Measurements from ENCODE around the gene BNC2.

- no peak for TF ChIP-seq CTCF (conservative IDR thresholded peaks at IDR 0.05; ENCODE audit: low read length)
- TF ChIP-seq EZH2phosphoT487 (IDR thresholded peaks at IDR 0.05; ENCODE audit: borderline replicate concordance, low read depth, low read length) = no peak
These were observed 431 bp downstream of the BNC2 start for GRCh38 chr9:16869882-16870595.

Measured in OCI-LY7 (cell line).